Ishikawa (cell line): ENCODE results near the gene LIG4.

ENCODE experiments used
- CEBPB ChIP-seq: IDR thresholded peaks from 2 replicates; pipeline ENCODE4 v1.6.1; 2012
- CREB1 ChIP-seq: IDR thresholded peaks from 2 replicates; pipeline ENCODE4 v1.6.1; 2012; ENCODE audit warnings: low read depth
- EGR1 ChIP-seq: IDR thresholded peaks from 2 replicates; pipeline ENCODE4 v1.6.1; 2012
- FOXM1 ChIP-seq: IDR thresholded peaks from 2 replicates; pipeline ENCODE4 v1.6.1; 2012; ENCODE audit warnings: low read depth, borderline replicate concordance
- MAX ChIP-seq: IDR thresholded peaks from 2 replicates; pipeline ENCODE4 v1.6.1; 2012
- RAD21 ChIP-seq: IDR thresholded peaks from 2 replicates; pipeline ENCODE4 v1.6.1; 2012; ENCODE audit warnings: low read depth

- TF ChIP-seq MAX, result no peak
- no peak for TF ChIP-seq FOXM1
- TF ChIP-seq CREB1, result no peak
- TF ChIP-seq RAD21, result no peak
- no peak for TF ChIP-seq CEBPB
- TF ChIP-seq EGR1, result no peak
These were observed 37.3 kb downstream of the LIG4 start for GRCh38 chr13:108178078-108178477.
